Erythroblast (primary cell): ENCODE results near the gene DSCAML1.

Experiments
- GATA1 ChIP-seq: IDR thresholded peaks from 2 replicates; pipeline ENCODE4 v1.6.1; 2011; ENCODE audit warnings: low read depth, mild to moderate bottlenecking, control low read depth, low read length, moderate library complexity
- POLR2A ChIP-seq: IDR thresholded peaks from 2 replicates; pipeline ENCODE4 v1.6.1; 2011; ENCODE audit warnings: mild to moderate bottlenecking, low read length

- TF ChIP-seq POLR2A (no peak), GATA1 (no peak)
Observed at GRCh38 chr11:117473481-117474091, 323.4 kb downstream of the DSCAML1 start.
